H1 (cell line): ENCODE measurements around the gene DAO.

ENCODE experiments used
- CHD2 ChIP-seq: IDR thresholded peaks from 2 replicates; pipeline ENCODE4 v1.6.1; 2012; ENCODE audit warnings: low read length, improper control_type of control experiment
- CTCF ChIP-seq, 3 experiments: IDR thresholded peaks; 1 replicate in 2 of 3; 2 replicates in 1 of 3; pipeline versions ENCODE4 v1.5.1 to v1.6.1; 2011; ENCODE audit warnings: low read length in 3 of 3, mild to moderate bottlenecking in 3 of 3, inconsistent platforms in 2 of 3, low read depth in 1 of 3, moderate library complexity in 1 of 3; ENCODE audit not compliant: insufficient read depth in 1 of 3; ENCODE audit errors: control extremely low read depth in 1 of 3
- EGR1 ChIP-seq: IDR thresholded peaks from 2 replicates; pipeline ENCODE4 v1.6.1; 2011; ENCODE audit warnings: low read depth, low read length, borderline replicate concordance
- EP300 ChIP-seq, 2 experiments: IDR thresholded peaks; 1 replicate in 1 of 2; 2 replicates in 1 of 2; pipeline ENCODE4 v1.6.1; 2011 to 2012; ENCODE audit warnings: low read depth in 2 of 2, low read length in 2 of 2, mild to moderate bottlenecking in 2 of 2, borderline replicate concordance in 1 of 2, inconsistent platforms in 1 of 2, moderate library complexity in 1 of 2
- EZH2 ChIP-seq: fragments of 200-600 bp; sonication (generic); IDR thresholded peaks from 2 replicates; pipeline ENCODE4 v1.7.1; 2012; ENCODE audit warnings: low read depth, mild to moderate bottlenecking, moderate library complexity, low read length, inconsistent platforms; ENCODE audit not compliant: severe bottlenecking
- MAX ChIP-seq: IDR thresholded peaks from 2 replicates; pipeline ENCODE4 v1.6.1; 2012; ENCODE audit warnings: inconsistent platforms
- POLR2A ChIP-seq, 2 experiments: IDR thresholded peaks; 1 replicate in 1 of 2; 2 replicates in 1 of 2; pipeline ENCODE4 v1.6.1; 2011; ENCODE audit warnings: low read depth in 2 of 2, low read length in 2 of 2, mild to moderate bottlenecking in 2 of 2; ENCODE audit errors: control extremely low read depth in 1 of 2
- POLR2AphosphoS5 ChIP-seq: IDR thresholded peaks from 2 replicates; pipeline ENCODE4 v1.6.1; 2011; ENCODE audit warnings: low read depth, low read length
- RBBP5 ChIP-seq: IDR thresholded peaks from 2 replicates; pipeline ENCODE4 v1.7.1; 2012; ENCODE audit warnings: low read depth, mild to moderate bottlenecking, inconsistent platforms, low read length, moderate library complexity, borderline replicate concordance
- RFX5 ChIP-seq: IDR thresholded peaks from 2 replicates; pipeline ENCODE4 v1.6.1; 2011; ENCODE audit warnings: low read depth, low read length, improper control_type of control experiment, borderline replicate concordance
- SAP30 ChIP-seq: fragments of 300-600 bp; sonication (generic); IDR thresholded peaks from 2 replicates; pipeline ENCODE4 v1.7.1; 2012; ENCODE audit warnings: low read length, moderate library complexity, mild to moderate bottlenecking, inconsistent platforms; ENCODE audit not compliant: insufficient read depth, insufficient replicate concordance
- SIX5 ChIP-seq: IDR thresholded peaks from 2 replicates; pipeline ENCODE4 v1.6.1; 2011; ENCODE audit warnings: mild to moderate bottlenecking, low read depth, low read length
- SP1 ChIP-seq: IDR thresholded peaks from 2 replicates; pipeline ENCODE4 v1.6.1; 2011; ENCODE audit warnings: low read depth, low read length

GRCh38 chr12:108948367-108948766 lies 68.5 kb downstream of the DAO start:
- TF ChIP-seq CTCF (IDR thresholded peaks at IDR 0.05; ENCODE audit: control extremely low read depth in 1 of 3, insufficient read depth in 1 of 3, low read depth in 1 of 3, low read length in 3 of 3) (no peak), EP300 (IDR thresholded peaks at IDR 0.05; ENCODE audit: borderline replicate concordance in 1 of 2, low read depth in 2 of 2, low read length in 2 of 2) (no peak), SIX5 (no peak), EZH2 (no peak), POLR2A (IDR thresholded peaks at IDR 0.05; ENCODE audit: control extremely low read depth in 1 of 2, low read depth in 2 of 2, low read length in 2 of 2) (no peak), POLR2AphosphoS5 (no peak), EGR1 (no peak), CHD2 (no peak), RFX5 (no peak), RBBP5 (no peak), MAX (no peak), SP1 (no peak), SAP30 (no peak)
